HG03558 (cell line): ENCODE measurements around the gene SP140L.
"Not testable (repeated sequence)": the region's sequence is repeated elsewhere in the genome, so short reads cannot be mapped to it uniquely, and the experiment has no call there.

Source experiments
- ATAC-seq: cut with Tn5 transposase; IDR thresholded peaks from one replicate; pipeline ENCODE4 v1.9.1; 2021; ENCODE audit warnings: moderate number of reproducible peaks; ENCODE audit not compliant: unreplicated experiment; ENCODE audit errors: extremely low read depth

The SP140L gene

DNA sequence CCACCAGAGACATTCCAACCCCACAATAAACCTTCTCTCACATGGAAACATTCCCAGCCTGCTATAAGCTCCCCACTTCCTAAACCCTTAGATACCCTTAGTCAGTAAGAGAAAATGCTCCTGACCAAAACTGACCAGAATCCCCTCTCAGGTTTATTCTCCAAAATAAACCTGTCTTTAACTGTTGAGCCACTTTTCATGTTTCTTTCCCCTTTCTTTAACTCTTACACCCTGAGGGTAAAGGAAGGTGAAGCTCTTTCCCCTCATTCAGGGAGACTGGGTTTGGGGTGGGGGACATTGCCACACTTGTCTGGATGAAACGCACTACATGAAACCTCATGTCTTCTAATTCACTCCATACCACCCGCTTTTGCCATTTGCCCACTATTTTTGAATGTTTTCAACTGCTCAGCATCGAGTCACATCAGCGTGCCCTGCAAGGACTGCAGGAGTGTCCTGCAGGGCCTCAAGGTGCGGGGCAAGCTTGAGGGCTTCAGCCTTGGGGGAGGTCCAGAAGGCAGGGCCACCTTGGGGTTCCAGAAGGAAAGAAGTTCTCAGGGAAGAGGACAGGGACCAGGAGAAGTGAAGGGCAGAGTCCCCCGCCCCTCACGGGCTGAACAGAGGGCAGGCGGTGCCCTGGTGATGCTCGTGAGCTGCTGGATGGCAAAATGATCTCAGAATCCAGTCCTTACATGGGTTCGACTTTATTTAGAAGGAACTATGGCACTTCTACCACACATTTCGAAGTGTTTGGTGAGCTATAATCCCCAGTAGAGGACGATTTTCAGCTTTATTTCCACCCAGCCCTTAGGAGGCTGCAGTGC lies 4.2 kb upstream of the SP140L start:
- ATAC-seq = no peak

DNA sequence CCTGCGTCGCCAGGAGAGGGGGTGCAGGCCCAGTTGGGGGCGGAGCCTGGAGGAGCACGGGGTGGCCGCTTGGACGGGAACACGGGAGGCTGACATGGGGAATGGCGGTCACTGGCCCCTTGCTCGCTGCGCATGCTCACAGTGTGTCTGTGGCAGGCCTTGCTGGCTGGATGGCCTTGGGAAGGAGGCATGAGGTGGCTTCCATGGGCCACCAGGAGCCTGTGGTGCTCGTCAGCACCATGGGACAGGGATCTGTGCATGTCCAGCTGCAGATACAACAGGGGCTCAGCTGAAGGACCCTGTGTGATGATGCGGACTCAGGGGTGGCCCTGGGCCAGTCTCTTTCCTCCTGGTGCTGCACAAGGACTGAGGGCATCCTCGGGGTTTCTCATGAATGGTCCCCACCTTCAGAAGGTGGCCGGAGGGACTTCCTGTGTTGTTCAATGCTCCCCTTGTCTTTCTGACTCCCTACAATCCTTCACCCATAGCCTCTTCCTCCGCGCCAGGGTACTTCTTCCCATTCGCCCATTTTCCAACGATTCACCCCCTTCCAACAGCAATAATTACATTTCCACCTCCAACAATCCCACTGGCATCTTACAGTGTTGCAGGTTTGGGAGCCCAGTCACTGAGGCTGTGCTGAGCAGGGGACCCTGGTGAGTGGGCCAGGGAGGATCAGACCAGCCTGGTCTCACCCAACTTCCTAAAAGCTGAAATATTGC lies 3.4 kb upstream of the SP140L start:
- ATAC-seq = no peak

DNA sequence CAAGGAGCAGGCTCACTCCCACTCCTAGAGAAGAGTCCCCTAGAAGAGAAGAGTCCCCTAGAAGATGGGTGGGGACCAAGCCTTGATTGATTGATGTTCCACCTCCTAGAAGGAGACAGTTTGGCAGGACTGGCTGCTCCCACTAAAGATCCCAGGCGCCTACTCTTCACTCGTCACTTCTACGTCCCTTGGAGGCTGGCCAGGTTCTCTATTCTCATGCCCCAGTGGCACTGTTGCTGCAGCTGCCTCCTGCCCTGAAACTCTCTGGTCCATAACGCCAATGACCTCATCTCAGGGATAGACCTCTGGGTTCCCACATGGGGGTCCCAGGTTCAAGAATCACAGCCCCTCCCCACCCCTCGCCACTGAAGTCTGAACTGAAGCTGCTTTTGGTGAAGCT lies 2.5 kb upstream of the SP140L start:
- no peak for ATAC-seq

DNA sequence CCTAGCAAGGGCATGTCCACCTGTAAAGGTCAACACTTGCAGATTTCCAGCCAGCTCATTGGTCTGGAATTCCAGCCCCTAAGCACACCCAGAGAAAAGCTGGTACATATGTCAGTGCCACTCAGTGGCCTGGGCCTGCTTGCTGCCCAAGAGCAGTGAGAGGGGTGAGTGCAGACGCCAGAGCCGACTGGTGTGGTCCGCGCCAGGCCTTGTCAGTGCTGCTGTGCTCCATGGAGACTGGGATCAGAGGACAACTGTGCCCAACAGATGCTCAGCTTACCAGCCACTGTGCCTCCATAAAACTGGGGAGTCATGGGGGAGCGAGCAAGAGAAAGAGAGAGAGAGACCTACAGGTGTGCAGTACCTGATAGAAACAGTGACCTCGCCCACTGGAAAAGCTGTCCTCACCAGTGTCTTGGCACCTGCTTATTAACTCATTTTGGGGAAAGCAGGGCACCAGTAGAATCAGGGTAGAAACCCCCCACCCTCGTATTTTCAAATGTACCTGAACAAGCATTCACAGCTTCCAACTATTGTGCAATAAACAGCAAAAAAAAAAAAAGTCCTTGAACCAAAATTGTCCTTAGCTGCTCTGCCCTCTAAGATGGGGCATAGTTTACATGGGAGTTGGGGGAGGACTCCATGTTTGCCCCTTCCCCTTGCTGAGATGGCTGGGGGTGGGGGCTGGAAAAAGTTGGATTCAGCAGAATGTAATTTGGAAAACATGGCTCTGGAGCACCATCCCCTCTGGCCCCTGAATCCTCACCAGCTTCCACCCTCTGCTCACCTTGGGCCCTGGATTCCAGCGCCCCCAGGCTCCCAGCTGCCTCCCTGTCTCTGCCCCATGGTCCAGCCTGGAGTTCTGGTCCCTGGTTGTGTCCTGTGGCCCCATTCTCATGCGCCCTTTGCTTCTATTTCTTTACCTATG lies 1.4 kb upstream of the SP140L start:
- no peak for ATAC-seq

DNA sequence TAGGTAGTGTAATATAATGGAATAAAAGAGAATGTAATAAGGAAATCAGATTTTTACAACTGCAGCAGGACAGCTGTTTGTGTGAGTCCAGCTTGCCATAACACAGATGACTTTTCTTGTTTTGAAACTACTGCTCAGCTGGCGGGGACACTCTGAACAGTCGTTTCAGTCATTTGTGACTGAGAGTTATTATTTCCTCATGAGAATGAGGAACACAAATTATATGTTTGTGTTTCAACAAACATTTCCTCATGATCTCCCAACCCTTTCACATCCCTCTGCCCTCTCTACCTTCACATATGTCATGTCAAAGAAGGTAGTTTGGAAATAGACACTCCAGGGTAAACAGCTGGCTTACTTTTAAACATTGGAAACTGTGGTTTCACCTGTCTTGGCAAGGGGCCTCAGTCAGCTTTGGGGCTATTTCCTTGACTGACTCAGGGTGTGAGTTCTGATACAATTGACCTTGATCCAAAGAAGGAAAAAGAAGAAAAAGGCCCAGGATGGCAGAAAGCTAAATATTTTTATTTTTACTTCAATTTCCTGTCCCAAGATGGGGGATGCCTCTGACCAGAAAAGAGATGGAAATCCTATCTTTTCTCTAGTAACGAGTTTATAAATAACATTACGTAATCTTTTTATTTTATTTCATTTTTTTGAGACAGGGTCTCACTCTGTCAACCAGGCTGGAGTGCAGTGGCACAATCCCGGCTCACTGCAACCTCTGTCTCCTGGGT lies 593 bp downstream of the SP140L start:
- ATAC-seq = peak; percentile 43

DNA sequence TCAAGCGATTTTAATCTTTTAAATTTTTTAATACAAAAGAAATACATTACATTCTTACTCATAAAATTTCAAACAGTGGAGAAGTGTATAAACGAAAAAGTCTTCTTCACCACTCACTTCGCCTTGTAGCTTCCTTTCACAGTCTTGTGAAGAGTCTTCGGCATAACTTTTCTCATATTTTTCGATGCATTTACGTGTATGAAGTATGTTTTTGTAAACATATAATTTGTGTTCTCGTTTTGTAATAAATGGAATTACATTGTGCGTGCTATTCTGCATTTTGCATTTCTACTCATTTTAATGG lies 1.1 kb downstream of the SP140L start:
- no peak for ATAC-seq

DNA sequence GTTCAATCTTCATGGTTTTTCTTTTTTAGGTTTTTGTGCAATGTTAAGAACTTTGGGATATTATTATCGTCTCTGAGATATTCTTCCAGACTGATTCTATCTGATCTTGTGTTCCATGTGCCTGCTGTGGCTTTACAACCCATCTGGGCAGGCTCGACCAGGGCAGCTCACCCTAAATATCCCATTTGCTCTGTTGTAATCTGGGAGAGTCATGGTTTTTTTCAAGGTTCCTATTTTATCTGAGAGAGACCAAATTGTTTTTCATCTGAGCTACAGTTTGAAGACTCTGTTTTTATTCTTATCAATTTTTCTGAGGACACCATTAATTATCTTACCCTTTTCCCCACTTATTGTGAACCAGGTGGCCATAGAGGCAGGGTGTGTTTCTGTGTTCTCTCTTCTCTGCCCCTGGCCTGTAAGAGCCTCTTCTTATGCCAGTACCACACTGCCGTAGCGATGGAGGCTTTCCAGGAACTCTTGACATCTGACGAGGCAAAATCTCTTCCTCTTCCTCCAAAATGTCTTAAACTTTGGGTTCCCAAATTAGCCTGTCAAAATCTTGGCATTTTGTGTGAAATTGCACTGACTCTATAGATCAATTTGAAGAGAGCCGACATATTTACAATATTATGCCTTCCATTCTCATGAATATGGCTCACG lies 3.1 kb downstream of the SP140L start:
- ATAC-seq = no peak

DNA sequence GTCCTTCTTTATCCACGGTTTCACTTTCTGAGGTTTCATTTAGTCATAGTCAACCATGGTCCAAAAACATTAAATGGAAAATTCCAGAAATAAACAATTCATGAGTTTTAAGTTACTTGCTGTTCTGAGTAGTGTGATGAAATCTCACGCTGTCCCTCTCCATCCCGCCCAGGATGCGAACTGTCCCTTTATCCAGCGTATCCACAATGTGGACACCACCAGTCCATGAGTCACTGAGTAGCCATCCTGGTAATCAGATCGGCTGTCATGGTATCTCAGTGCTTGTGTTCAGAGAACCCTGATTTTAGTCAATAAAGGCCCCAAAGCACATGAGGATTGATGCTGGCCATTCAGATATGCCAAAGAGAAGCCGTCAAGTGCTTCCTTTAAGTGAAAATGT lies 3.7 kb downstream of the SP140L start:
- no peak for ATAC-seq

DNA sequence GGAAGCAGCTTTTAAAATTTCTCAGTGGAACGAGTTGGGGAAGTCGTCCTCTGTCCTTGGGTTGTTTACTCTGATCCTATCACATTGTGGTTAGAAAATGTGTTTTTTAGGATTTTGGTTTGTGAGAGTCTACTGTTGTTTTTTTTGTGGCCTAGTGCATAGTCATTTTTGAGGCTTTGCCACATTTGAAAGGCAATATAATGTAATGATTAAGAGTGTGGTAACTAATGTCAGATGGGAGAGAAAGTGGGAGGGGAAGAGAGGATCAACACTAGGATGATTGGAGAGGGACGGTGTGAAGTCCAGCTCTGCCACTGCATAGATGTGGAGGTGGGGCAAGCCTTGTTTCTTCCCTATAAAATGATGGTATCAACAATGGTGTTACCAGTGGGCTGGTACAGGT lies 8.5 kb downstream of the SP140L start:
- ATAC-seq = no peak

DNA sequence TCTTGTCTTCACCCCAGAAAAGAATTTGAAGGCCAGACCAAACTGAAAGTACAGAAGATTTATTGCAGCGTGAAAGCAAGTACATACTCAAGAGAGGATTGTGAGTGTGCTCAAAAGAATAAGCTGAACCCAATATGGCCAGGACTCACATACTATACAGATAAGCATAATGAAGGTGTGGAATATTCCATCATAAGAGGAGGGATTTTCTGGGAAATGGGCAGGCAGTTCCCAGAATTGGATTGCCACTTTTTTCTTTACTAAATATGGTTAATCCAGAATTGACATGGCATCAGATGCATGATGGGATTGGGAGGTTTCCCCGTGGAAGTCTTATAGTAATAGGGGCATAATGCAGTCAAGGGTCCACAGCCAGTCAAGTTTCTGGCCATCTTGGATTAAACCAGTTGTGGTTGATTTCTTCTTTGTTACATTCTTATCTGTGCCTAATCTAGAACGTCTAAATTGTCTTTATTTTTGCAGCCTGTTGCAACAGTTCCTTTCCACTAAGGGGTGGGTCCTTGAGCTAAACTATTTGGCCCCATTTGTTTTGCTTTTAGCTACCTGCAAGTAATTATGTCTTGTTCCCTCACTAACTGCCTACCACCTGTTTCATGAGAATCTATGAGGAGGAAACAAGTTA lies 9.0 kb downstream of the SP140L start:
- ATAC-seq = no peak

DNA sequence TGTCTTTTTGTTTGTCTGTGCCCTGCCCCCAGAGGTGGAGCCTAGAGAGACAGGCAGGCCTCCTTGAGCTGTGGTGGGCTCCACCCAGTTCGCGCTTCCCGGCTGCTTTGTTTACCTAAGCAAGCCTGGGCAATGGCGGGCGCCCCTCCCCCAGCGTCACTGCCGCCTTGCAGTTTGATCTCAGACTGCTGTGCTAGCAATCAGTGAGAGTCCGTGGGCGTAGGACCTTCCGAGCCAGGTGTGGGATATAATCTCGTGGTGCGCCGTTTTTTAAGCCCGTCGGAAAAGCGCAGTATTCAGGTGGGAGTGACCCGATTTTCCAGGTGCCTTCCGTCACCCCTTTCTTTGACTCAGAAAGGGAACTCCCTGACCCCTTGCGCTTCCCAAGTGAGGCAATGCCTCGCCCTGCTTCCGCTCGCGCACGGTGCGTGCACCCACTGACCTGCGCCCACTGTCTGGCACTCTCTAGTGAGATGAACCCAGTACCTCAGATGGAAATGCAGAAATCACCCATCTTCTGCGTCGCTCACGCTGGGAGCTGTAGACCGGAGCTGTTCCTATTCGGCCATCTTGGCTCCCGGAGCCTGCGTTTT lies 15.0 kb downstream of the SP140L start:
- not testable (repeated sequence) for ATAC-seq

DNA sequence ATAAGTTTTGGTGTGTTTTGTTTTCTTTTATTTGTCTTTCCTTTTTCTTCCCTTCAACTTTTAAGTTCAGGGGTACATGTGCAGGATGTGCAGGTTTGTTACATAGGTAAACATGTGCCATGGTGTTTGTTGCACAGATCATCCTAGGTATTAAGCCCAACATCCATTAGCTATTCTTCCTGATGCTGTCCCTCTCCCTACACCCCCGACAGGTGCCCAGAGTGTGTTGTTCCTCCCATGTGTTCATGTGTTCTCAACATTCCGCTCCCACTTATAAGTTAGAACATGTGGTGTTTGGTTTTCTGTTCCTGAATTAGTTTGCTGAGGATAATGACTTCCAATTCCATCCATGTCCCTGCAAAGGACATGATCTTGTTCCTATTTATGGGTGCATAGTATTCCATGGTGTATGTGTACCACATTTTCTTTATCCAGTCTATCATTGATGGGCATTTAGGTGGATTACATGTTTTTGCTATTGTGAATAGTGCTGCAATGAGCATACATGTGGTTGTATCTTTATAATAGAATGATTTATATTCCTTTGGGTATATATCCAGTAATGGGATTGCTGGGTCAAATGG lies 16.1 kb downstream of the SP140L start:
- not testable (repeated sequence) for ATAC-seq

DNA sequence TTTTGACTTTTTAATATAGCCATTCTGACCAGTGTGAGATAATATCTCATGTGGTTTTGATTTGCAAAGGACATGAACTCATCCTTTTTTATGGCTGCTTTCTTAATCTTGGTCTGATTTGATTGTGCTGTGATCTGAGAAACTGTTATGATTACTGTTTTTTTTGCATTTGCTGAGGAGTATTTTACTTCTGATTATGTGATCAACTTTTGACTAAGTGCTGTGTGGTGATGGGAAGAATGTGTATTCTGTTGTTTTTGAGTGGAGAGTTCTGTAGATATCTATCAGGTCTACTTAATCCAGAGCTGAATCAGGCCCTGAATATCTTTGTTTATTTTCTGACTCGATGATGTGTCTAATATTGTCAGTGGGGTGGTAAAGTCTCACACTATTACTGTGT lies 16.8 kb downstream of the SP140L start:
- ATAC-seq = no peak

DNA sequence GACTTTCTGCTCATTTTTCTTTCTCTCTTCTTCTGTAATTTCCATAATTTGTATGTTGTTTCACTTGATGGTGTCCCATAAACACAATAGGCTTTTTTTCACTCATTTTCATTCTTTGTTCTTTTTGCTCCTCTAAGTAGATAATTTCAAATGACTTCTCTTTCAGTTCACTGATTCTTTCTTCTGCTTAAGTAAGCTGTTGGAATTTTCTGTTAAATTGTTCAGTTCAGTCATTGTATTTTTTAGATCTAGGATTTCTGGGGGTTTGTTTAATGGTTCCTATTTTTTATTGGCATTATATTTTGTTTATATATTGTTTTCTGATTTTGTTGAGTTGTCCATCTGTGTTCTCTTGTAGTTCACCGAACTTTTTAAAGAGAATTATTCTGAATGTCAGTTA lies 19.5 kb downstream of the SP140L start:
- no peak for ATAC-seq

DNA sequence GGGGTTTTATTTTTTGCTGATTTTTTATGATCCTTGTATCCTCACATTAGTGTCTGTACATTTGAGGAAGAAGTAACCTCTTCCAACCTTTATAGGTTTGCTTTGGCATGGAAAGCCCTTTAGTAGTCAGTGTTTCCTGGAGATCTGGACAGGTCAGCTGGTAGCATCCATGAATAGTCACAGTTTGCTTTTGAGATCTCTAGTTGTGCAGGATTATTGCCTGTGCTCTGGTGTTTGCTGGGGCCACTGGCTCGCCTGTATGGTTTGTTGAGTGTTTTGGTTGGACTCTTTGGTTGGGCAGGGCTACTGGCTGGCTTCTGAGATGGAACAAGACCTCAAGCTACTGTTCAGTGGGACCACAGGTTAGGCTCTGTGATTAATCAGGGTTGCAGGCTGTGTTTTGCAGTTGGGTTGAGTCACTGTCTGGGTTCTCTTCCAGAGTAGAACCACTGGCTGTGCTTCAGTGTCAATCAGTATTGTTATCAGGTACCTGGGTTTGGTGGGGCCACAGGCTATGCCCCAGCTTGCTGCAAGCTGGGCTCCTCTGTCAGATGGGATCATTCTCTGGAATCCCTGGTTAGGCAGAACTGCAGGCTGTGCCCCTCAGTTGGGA lies 20.0 kb downstream of the SP140L start:
- no peak for ATAC-seq

DNA sequence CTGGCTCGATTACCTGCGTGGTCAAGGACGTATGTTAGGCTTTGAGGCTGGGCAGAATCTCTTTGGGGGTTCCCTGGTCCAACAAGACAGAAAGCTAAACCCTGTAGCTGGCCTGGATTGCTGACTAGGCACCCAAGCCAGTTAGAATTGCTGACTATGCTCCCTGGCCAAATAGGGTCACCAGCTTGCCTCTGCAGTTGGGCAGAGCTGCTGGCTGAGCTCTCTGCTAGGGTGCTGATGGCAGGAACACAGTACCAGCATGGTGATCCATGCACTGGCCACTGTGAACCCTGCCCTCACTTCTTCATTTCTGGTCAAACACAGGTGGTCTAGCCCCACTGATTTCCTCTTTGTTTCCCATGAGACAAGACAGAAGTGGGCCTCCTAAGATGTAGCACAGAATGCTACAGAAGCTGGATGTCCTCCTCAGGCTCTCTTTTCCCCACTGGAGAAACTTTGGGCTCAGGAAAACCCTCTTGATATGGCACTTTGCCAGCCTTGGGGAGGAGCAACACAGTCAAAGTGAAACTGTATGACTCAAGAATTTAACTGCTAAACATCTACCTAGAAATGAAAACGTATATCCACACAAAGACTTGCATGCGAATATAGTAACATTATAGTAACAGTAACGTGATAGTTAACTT lies 20.8 kb downstream of the SP140L start:
- no peak for ATAC-seq

DNA sequence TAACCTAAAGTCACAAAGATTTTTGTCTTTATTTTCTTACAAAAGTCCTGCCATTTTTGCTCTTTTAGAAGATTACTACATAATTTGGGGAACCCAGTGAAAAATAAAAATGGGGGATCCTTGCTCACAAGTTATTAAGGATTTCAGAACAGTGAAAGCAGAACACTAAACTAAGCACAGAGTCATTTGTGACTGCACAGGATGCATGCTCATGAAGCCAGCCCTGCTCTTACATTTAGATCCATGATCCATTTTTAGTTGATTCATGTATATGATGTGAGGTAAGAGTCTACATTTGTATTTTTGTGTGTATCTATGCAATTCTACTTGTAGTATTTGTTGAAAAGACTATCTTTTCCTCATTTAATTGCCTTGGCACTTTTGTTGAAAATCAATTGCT lies 21.8 kb downstream of the SP140L start:
- no peak for ATAC-seq

DNA sequence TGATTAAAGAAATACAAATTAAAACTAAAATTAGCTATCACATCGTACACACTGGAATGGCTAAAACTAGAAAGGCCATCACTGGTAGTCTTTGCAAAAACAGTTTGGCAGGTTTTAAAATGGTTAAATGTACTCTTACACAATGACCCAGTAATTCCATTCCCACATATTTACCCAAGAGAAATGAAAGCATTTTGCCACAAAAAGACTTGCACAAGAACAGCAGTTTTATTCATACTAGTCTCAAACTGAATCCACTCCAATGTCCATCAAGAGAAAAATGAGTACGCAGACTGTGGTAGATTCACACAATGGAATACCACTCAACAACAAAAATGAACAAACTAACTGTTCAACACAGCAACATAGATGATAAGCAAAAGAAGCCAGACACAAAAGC lies 29.1 kb downstream of the SP140L start:
- ATAC-seq = no peak
